Ramos (cell line): ENCODE data around the gene CGNL1.

ENCODE experiments used
- in situ Hi-C: fragments of 300-500 bp; cut with MboI; formaldehyde crosslinking; loops from one replicate; pipeline ENCODE4 v1.14.3; 2022; ENCODE audit warnings: low sequenced_read_pairs; ENCODE audit not compliant: unreplicated experiment

CGNL1 gene

GRCh38 chr15:57375827-57376695 lies at the start of gene CGNL1:
CGNL1 (plus strand) TSS chr15:57376505; CDS start chr15:57438000, 61,495 bp downstream.
- in situ Hi-C loops: no loop called here

GRCh38 chr15:57327985-57328471 lies 48.3 kb upstream of the CGNL1 start:
- in situ Hi-C loops: no loop called here

GRCh38 chr15:57328479-57328878 lies 47.8 kb upstream of the CGNL1 start:
- in situ Hi-C loops: no loop called here

- in situ Hi-C loops: no loop called here
Measured at GRCh38 chr15:57328897-57329296, 47.4 kb upstream of the CGNL1 start.

- in situ Hi-C loops: loop anchor here (10.0 kb wide), 1 partner anchor 65 kb away; no protein-coding TSS in a partner anchor
Measured at GRCh38 chr15:57329582-57330367, 46.5 kb upstream of the CGNL1 start.

- in situ Hi-C loops: loop anchor here (10.0 kb wide), 1 partner anchor 64 kb away; no protein-coding TSS in a partner anchor
Measured at GRCh38 chr15:57330619-57331340, 45.5 kb upstream of the CGNL1 start.

- in situ Hi-C loops: loop anchor here (10.0 kb wide), 1 partner anchor 62 kb away; no protein-coding TSS in a partner anchor
Measured at GRCh38 chr15:57332326-57332725, 44.0 kb upstream of the CGNL1 start.

GRCh38 chr15:57333487-57333886 lies 42.8 kb upstream of the CGNL1 start:
- in situ Hi-C loops: loop anchor here (10.0 kb wide), 1 partner anchor 61 kb away; no protein-coding TSS in a partner anchor

- in situ Hi-C loops: loop anchor here (10.0 kb wide), 1 partner anchor 61 kb away; no protein-coding TSS in a partner anchor
Measured at GRCh38 chr15:57334257-57334656, 42.0 kb upstream of the CGNL1 start.

- in situ Hi-C loops: loop anchor here (10.0 kb wide), 1 partner anchor 59 kb away; no protein-coding TSS in a partner anchor
Measured at GRCh38 chr15:57335293-57335715, 41.0 kb upstream of the CGNL1 start.

- in situ Hi-C loops: loop anchor here (10.0 kb wide), 1 partner anchor 59 kb away; no protein-coding TSS in a partner anchor
Measured at GRCh38 chr15:57335719-57336118, 40.6 kb upstream of the CGNL1 start.

- in situ Hi-C loops: loop anchor here (10.0 kb wide), 1 partner anchor 57 kb away; no protein-coding TSS in a partner anchor
Measured at GRCh38 chr15:57337868-57338411, 38.4 kb upstream of the CGNL1 start.

- in situ Hi-C loops: loop anchor here (10.0 kb wide), 1 partner anchor 55 kb away; no protein-coding TSS in a partner anchor
Measured at GRCh38 chr15:57339321-57339720, 37.0 kb upstream of the CGNL1 start.

GRCh38 chr15:57340682-57341259 lies 35.5 kb upstream of the CGNL1 start:
- in situ Hi-C loops: loop anchor here (10.0 kb wide), 1 partner anchor 194 kb away; no protein-coding TSS in a partner anchor

GRCh38 chr15:57343048-57343447 lies 33.3 kb upstream of the CGNL1 start:
- in situ Hi-C loops: loop anchor here (10.0 kb wide), 1 partner anchor 192 kb away; no protein-coding TSS in a partner anchor

GRCh38 chr15:57343498-57343897 lies 32.8 kb upstream of the CGNL1 start:
- in situ Hi-C loops: loop anchor here (10.0 kb wide), 1 partner anchor 191 kb away; no protein-coding TSS in a partner anchor

GRCh38 chr15:57344282-57344681 lies 32.0 kb upstream of the CGNL1 start:
- in situ Hi-C loops: loop anchor here (10.0 kb wide), 1 partner anchor 191 kb away; no protein-coding TSS in a partner anchor

GRCh38 chr15:57345584-57345983 lies 30.7 kb upstream of the CGNL1 start:
- in situ Hi-C loops: loop anchor here (10.0 kb wide), 1 partner anchor 189 kb away; no protein-coding TSS in a partner anchor

GRCh38 chr15:57348081-57348480 lies 28.2 kb upstream of the CGNL1 start:
- in situ Hi-C loops: loop anchor here (10.0 kb wide), 1 partner anchor 187 kb away; no protein-coding TSS in a partner anchor
